ENCODE measurements around the gene VCL. TPM values are rescaled to one million over a fixed set of nuclear protein-coding genes. Genes with fewer than 3 reads are reported as not detected.

The VCL gene
- total and polyA plus RNA-seq, 9 of the 15 experiments (the other 6 are each of a cell fraction or from before 2014, with no cell fraction given) = 29.8 to 186 (median 76.4) TPM

DNA sequence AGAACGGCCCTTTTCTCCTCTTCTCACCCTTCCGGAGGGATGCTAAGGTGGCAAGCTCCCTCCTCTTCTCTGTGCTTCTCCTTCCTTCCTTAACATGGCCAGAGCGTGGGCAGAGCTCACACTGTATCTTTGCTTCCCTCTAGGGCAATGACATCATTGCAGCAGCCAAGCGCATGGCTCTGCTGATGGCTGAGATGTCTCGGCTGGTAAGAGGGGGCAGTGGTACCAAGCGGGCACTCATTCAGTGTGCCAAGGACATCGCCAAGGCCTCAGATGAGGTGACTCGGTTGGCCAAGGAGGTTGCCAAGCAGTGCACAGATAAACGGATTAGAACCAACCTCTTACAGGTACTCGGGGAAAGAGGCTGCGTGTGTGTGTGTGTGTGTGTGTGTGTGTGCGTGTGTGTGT is 116.1 kb downstream of the VCL start:
- Histone ChIP-seq H3K27ac (ENCODE audit: extremely low read depth, low read depth, low read length) (no peak overlapping the region), H3K79me2 (ENCODE audit: control insufficient read depth, insufficient read depth, low read length) (0 out of 3 replicates have a peak, but pooled peaks cover 3% of the 10 kb centered on the region), H4K20me1 (replicated peaks; ENCODE audit: control insufficient read depth, insufficient read depth, low read length) (no peaks in the 10 kb centered on the region), H3K36me3 (ENCODE audit: control insufficient read depth, insufficient read depth, low read length) (peaks cover 98% of the 10 kb centered on the region), H3K9me1 (ENCODE audit: control insufficient read depth, insufficient read depth, low read length) (no peaks in the 10 kb centered on the region), H3K9me3 (replicated peaks; ENCODE audit: control insufficient read depth, insufficient read depth, low read depth, low read length) (no peaks in the 10 kb centered on the region), H3K9ac (ENCODE audit: insufficient read depth in 1 of 2, low read depth in 2 of 2, low read length in 2 of 2) (no peak overlapping the region), H3K4me1 (replicated peaks in 1 of 2; ENCODE audit: control insufficient read depth in 2 of 2, insufficient read depth in 2 of 2, low read length in 2 of 2) (peaks cover 0 to 2% of the 10 kb centered on the region in 2 experiments; a peak in 2 of 5 replicates), H2AFZ (ENCODE audit: low read depth, low read length) (no peak overlapping the region), H3K4me3 (no peak overlapping the region), H3K27me3 (ENCODE audit: control insufficient read depth in 2 of 2, insufficient read depth in 2 of 2, low read length in 2 of 2) (no peaks in the 10 kb centered on the region), H3K4me2 (ENCODE audit: insufficient read depth, low read length) (no peak overlapping the region)
- in situ Hi-C loops (cut with MboI) = no loop called here
- WGBS (ENCODE audit: insufficient coverage, low coverage, missing lambda C conversion rate) = 93% methylated on average over 10 of the region's 12 CpGs
- ChIA-PET POLR2A (interaction anchor here (0.8 to 1.9 kb wide), 2 partner anchors 10 to 15 kb away, joined by 4 to 11 read pairs; no protein-coding TSS in a partner anchor), CTCF (ENCODE audit: low intra/inter-chr PET ratio) (no interaction called here)
- intact Hi-C loops (cut with micrococcal nuclease) = no loop called here
- no peak for TF ChIP-seq HBP1 (CRISPR knock-in tag; IDR thresholded peaks at IDR 0.05)
- peak; percentile 33 for TF ChIP-seq POLR2B (IDR thresholded peaks at IDR 0.05; ENCODE audit: low read depth, partially characterized antibody)
- TF ChIP-seq SUPT5H (IDR thresholded peaks at IDR 0.05) = peak; percentile 56; the same call in 1 of the 2 replicates
- TF ChIP-seq ZBTB17 (CRISPR knock-in tag; IDR thresholded peaks at IDR 0.05) = no peak
- BruUV-seq (replicated peaks) = no TSS peak
- DNase-seq (ENCODE audit: extremely low read depth in 1 of 4, low spot score in 3 of 4) = no peak
- ATAC-seq = no peak
- no peak for FAIRE-seq

DNA sequence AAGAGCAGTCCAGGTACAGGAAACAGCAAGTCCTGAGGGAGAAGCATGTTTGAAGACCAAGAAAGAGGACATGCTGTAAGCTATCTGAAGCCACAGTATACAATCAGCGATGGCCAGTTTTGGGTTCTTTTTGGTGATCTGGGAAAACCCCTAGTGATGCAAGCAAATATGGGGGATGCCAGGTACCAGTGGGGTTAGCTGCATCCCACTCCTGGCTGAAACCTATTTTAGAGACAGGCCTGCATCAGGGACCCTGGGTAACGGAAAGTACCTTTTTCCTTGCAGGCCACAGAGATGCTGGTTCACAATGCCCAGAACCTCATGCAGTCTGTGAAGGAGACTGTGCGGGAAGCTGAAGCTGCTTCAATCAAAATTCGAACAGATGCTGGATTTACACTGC is 119.8 kb downstream of the VCL start:
- FAIRE-seq (no peak), ATAC-seq (no peak), DNase-seq (ENCODE audit: extremely low read depth in 1 of 4, low spot score in 3 of 4) (no peak)
- no TSS peak for BruUV-seq (replicated peaks)
- CTCF ChIA-PET (ENCODE audit: low intra/inter-chr PET ratio) = no interaction called here
- Histone ChIP-seq H4K20me1 (replicated peaks; ENCODE audit: control insufficient read depth, insufficient read depth, low read length) (no peaks in the 10 kb centered on the region), H2AFZ (ENCODE audit: low read depth, low read length) (no peak overlapping the region), H3K79me2 (ENCODE audit: control insufficient read depth, insufficient read depth, low read length) (no peaks in the 10 kb centered on the region), H3K27me3 (ENCODE audit: control insufficient read depth in 2 of 2, insufficient read depth in 2 of 2, low read length in 2 of 2) (no peaks in the 10 kb centered on the region), H3K4me2 (ENCODE audit: insufficient read depth, low read length) (no peak overlapping the region), H3K27ac (ENCODE audit: extremely low read depth, low read depth, low read length) (no peak overlapping the region), H3K36me3 (ENCODE audit: control insufficient read depth, insufficient read depth, low read length) (peaks cover 97% of the 10 kb centered on the region), H3K4me1 (replicated peaks in 1 of 2; ENCODE audit: control insufficient read depth in 2 of 2, insufficient read depth in 2 of 2, low read length in 2 of 2) (peaks cover 0 to 2% of the 10 kb centered on the region in 2 experiments; a peak in 2 of 5 replicates), H3K9ac (ENCODE audit: insufficient read depth in 1 of 2, low read depth in 2 of 2, low read length in 2 of 2) (no peak overlapping the region), H3K9me1 (ENCODE audit: control insufficient read depth, insufficient read depth, low read length) (no peaks in the 10 kb centered on the region), H3K4me3 (no peak overlapping the region), H3K9me3 (replicated peaks; ENCODE audit: control insufficient read depth, insufficient read depth, low read depth, low read length) (no peaks in the 10 kb centered on the region)
- WGBS (ENCODE audit: insufficient coverage, low coverage, missing lambda C conversion rate) = 90% methylated on average over 4 of the region's 4 CpGs
- POLR2A ChIA-PET = interaction anchor here (2.2 to 2.7 kb wide), 3 partner anchors 9 to 17 kb away, joined by 8 to 18 read pairs (median 11); no protein-coding TSS in a partner anchor
- in situ Hi-C loops (cut with MboI) (no loop called here), intact Hi-C loops (cut with micrococcal nuclease) (no loop called here)
- TF ChIP-seq SMC3 (conservative IDR thresholded peaks at IDR 0.05; ENCODE audit: insufficient read depth, low read depth, low read length) = no peak
- no peak for TF ChIP-seq PBX2 (CRISPR knock-in tag; IDR thresholded peaks at IDR 0.05; ENCODE audit: low read depth)
- TF ChIP-seq PBX2 (tag; conservative IDR thresholded peaks at IDR 0.05; ENCODE audit: low read depth) = no peak
- TF ChIP-seq CBFB (CRISPR knock-in tag; IDR thresholded peaks at IDR 0.05) = no peak

Measured in K562 (cell line).